Measurements from ENCODE around the gene SSTR4.

SSTR4 gene

GRCh38 chr20:23084282-23084844 is 49.3 kb downstream of the SSTR4 start:
- no peak overlapping the region for H3K27ac ChIP-seq
- TF ChIP-seq CTCF (conservative IDR thresholded peaks at IDR 0.05): no peak

GRCh38 chr20:23084845-23085365 is 49.8 kb downstream of the SSTR4 start:
- H3K27ac ChIP-seq: no peak overlapping the region
- no peak for TF ChIP-seq CTCF (conservative IDR thresholded peaks at IDR 0.05)

GRCh38 chr20:23085436-23086055 is 50.4 kb downstream of the SSTR4 start:
- no peak overlapping the region for H3K27ac ChIP-seq
- no peak for TF ChIP-seq CTCF (conservative IDR thresholded peaks at IDR 0.05)

GRCh38 chr20:23086056-23086566 is 51.0 kb downstream of the SSTR4 start, which contains the start of gene CD93:
Gene CD93 (minus strand): TSS chr20:23086324. CDS start chr20:23086192, 132 bp downstream.
- no peak for TF ChIP-seq CTCF (conservative IDR thresholded peaks at IDR 0.05)
- H3K27ac ChIP-seq: no peak within 1 kb of the TSS

DNA sequence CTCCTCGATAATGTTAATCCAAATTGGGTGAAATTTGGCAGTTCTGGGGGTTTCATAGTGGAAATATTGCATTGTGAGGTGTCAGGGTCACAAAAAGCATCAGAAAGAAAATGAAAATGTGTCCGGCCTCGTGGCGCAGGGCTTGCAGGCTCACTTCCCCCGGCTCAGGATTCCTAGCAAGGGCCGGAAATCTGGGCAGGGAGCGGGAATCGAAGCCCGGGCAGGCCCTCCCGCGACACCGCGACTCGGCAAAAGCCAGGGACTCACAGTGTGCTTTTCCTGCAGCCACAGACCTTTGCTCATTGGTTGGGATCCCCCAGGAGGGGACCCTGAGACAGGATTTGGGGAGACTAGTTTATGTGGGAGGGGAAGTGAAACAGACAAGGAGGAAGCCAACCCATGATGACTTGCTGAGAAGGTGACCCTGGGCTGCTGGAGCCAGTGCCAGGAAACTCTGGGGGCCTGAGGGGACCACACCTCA is 51.9 kb downstream of the SSTR4 start:
- no peak for TF ChIP-seq CTCF (conservative IDR thresholded peaks at IDR 0.05)
- H3K27ac ChIP-seq: no peak overlapping the region

DNA sequence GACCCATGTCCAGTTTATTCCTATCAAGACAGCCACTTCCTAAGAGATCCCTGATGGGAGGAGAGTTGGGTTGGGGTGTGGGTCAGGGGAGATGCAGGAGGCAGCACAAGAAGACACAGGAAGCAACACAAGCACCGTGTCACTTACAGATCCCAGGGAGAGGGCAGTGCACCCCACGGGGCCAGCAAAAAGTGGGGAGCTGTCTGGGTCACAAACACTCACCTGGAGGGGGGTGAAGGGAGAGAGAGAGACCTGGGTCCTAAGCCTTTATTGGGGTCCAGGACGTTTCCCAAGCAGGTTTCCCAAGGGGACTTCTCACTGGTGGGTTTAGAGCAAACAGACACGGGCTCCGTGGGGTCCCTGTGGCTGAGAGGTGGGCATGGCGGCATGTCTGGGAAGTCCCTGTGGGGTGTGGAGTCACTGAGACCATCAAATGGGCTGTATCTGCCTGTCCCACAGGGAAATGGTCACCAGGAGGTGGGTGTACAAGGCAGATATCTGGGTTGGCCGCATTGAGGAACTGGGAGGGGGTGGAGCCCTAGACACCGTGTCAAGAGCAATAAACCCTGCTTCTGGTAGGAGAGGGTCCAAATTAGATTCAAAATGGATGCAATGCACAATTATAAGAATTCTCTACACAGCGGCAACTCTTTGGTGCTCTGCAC is 52.6 kb downstream of the SSTR4 start:
- H3K27ac ChIP-seq: no peak overlapping the region
- no peak for TF ChIP-seq CTCF (conservative IDR thresholded peaks at IDR 0.05)

Data from VCaP (cell line).